Keratinocyte (primary cell): ENCODE measurements around the gene HDGFL1. TPM values are rescaled to one million over a fixed set of nuclear protein-coding genes. Genes with fewer than 3 reads are reported as not detected.

Experiments
- DNase-seq: peaks from one replicate; pipeline ENCODE4 v3.0.0-alpha.2; 2011; ENCODE audit warnings: low read depth, missing footprints, low spot score
- FAIRE-seq: peaks from 2 replicates; lab custom pipeline; 2011; peaks lifted over from hg19 to GRCh38; lab: Jason Lieb, UNC
- H2AFZ ChIP-seq: 2 replicates; pipeline ENCODE4 v1.6.0; 2012; ENCODE audit warnings: low read length, control low read depth, inconsistent platforms; ENCODE audit not compliant: control insufficient read depth
- H3K27ac ChIP-seq: 2 replicates; pipeline ENCODE4 v1.5.1; 2011; ENCODE audit warnings: low read length; ENCODE audit not compliant: control insufficient read depth, insufficient read depth
- H3K27me3 ChIP-seq: 3 replicates; pipeline ENCODE4 v1.6.0; 2011; ENCODE audit warnings: low read length; ENCODE audit not compliant: control insufficient read depth, insufficient read depth; ENCODE audit errors: extremely low read depth
- H3K36me3 ChIP-seq, 2 experiments: 2 replicates in 1 of 2; 3 replicates in 1 of 2; pipeline ENCODE4 v1.5.1; 2011; ENCODE audit warnings: low read length in 2 of 2, mild to moderate bottlenecking in 1 of 2; ENCODE audit not compliant: control insufficient read depth in 2 of 2, insufficient read depth in 2 of 2; ENCODE audit errors: extremely low read depth in 1 of 2
- H3K4me1 ChIP-seq: 3 replicates; pipeline ENCODE4 v1.5.1; 2011; ENCODE audit warnings: low read length; ENCODE audit not compliant: control insufficient read depth, insufficient read depth; ENCODE audit errors: extremely low read depth
- H3K4me2 ChIP-seq: 3 replicates; pipeline ENCODE4 v1.6.0; 2011; ENCODE audit warnings: low read depth, low read length; ENCODE audit not compliant: control insufficient read depth, insufficient read depth; ENCODE audit errors: extremely low read depth
- H3K4me3 ChIP-seq, 3 experiments: fragments of 200-600 bp in 1 of 3; sonication (generic) in 1 of 3; 2 replicates in 2 of 3; 3 replicates in 1 of 3; pipeline ENCODE4 v1.5.1; 2011 to 2016; ENCODE audit warnings: low read length in 3 of 3, mild to moderate bottlenecking in 3 of 3, control low read depth in 2 of 3, inconsistent platforms in 1 of 3, low read depth in 1 of 3, mixed read lengths in 1 of 3, mixed run types in 1 of 3, moderate library complexity in 1 of 3; ENCODE audit not compliant: control insufficient read depth in 2 of 3, insufficient read depth in 2 of 3; ENCODE audit errors: extremely low read depth in 1 of 3
- H3K79me2 ChIP-seq: 2 replicates; pipeline ENCODE4 v1.6.0; 2012; ENCODE audit warnings: low read length; ENCODE audit not compliant: control insufficient read depth, insufficient read depth
- H3K9ac ChIP-seq: 3 replicates; pipeline ENCODE4 v1.6.0; 2011; ENCODE audit warnings: low read length; ENCODE audit not compliant: control insufficient read depth, insufficient read depth; ENCODE audit errors: extremely low read depth
- H3K9me1 ChIP-seq: 3 replicates; pipeline ENCODE4 v1.6.0; 2011; ENCODE audit warnings: low read length; ENCODE audit not compliant: control insufficient read depth, insufficient read depth; ENCODE audit errors: extremely low read depth
- H3K9me3 ChIP-seq: 2 replicates; pipeline ENCODE4 v1.5.1; 2012; ENCODE audit warnings: low read depth, low read length; ENCODE audit not compliant: control insufficient read depth
- H4K20me1 ChIP-seq: 3 replicates; pipeline ENCODE4 v1.6.0; 2011; ENCODE audit warnings: low read length; ENCODE audit not compliant: control insufficient read depth, insufficient read depth; ENCODE audit errors: extremely low read depth
- CTCF ChIP-seq, 3 experiments: IDR thresholded peaks in 1 of 3; conservative IDR thresholded peaks in 1 of 3; optimal IDR thresholded peaks in 1 of 3; 2 replicates in 2 of 3; 3 replicates in 1 of 3; pipeline versions ENCODE3 to v1.5.1; 2011; ENCODE audit warnings: low read length in 3 of 3, mild to moderate bottlenecking in 3 of 3, moderate library complexity in 2 of 3, control low read depth in 1 of 3, inconsistent platforms in 1 of 3; ENCODE audit not compliant: insufficient read depth in 2 of 3; ENCODE audit errors: extremely low read depth in 1 of 3
- EZH2 ChIP-seq: IDR thresholded peaks from one replicate; pipeline ENCODE4 v1.6.1; 2012; ENCODE audit warnings: inconsistent platforms, mild to moderate bottlenecking, low read length, moderate library complexity
- dilution Hi-C: fragments of 300-500 bp; cut with MboI; formaldehyde crosslinking; loops from one replicate; pipeline ENCODE4 v1.7.0; 2020; ENCODE audit warnings: low sequenced_read_pairs; ENCODE audit not compliant: extremely low pct_ligation_motif_present
- polyA plus RNA-seq, 5 experiments: library from polyadenylated mRNA; depleted of rRNA in 3 of 5; stranded (reverse) in 3 of 5; stranded (forward) in 1 of 5; unstranded in 1 of 5; fragments of >200 nt; gene quantifications; 1 replicate in 1 of 5; 2 replicates in 3 of 5; 3 replicates in 1 of 5; pipeline versions ENCODE4 v1.2.1 to v1.2.3, GENCODE V29; 2011 to 2012; ENCODE audit warnings: missing spikeins in 2 of 5, low read depth in 1 of 5, low replicate concordance in 1 of 5

HDGFL1 gene
- polyA plus RNA-seq, 1 donor (not counting 4 experiments of a cell fraction or from before 2014, with no cell fraction given), result not detected

- no peaks in the 10 kb centered on the region for H3K27me3 ChIP-seq
- H3K27ac ChIP-seq, result no peak overlapping the region
- H2AFZ ChIP-seq, result no peak overlapping the region
- H3K36me3 ChIP-seq, result no peaks in the 10 kb centered on the region
- H3K9me3 ChIP-seq, result no peaks in the 10 kb centered on the region
- no peak overlapping the region for H3K9ac ChIP-seq
- TF ChIP-seq CTCF (optimal IDR thresholded peaks at IDR 0.05 in 1 of 3, IDR thresholded peaks at IDR 0.05 in 1 of 3, conservative IDR thresholded peaks at IDR 0.05 in 1 of 3; ENCODE audit: extremely low read depth in 1 of 3, insufficient read depth in 2 of 3, low read length in 3 of 3) (no peak), EZH2 (no peak)
- peaks cover 7% of the 10 kb centered on the region for H3K4me1 ChIP-seq
- DNase-seq (no peak), FAIRE-seq (no peak)
- no peak overlapping the region for H3K4me3 ChIP-seq
- H3K79me2 ChIP-seq, result no peaks in the 10 kb centered on the region
- H3K9me1 ChIP-seq, result no peaks in the 10 kb centered on the region
- dilution Hi-C loops, result no loop called here
- H4K20me1 ChIP-seq, result no peaks in the 10 kb centered on the region
- no peak overlapping the region for H3K4me2 ChIP-seq
These were observed 29.0 kb downstream of the HDGFL1 start for GRCh38 chr6:22598339-22598738.

- H3K9me3 ChIP-seq, result no peaks in the 10 kb centered on the region
- DNase-seq, result no peak
- H3K4me3 ChIP-seq, result no peak overlapping the region
- no peaks in the 10 kb centered on the region for H4K20me1 ChIP-seq
- H3K27ac ChIP-seq, result no peak overlapping the region
- TF ChIP-seq CTCF (optimal IDR thresholded peaks at IDR 0.05 in 1 of 3, IDR thresholded peaks at IDR 0.05 in 1 of 3, conservative IDR thresholded peaks at IDR 0.05 in 1 of 3; ENCODE audit: extremely low read depth in 1 of 3, insufficient read depth in 2 of 3, low read length in 3 of 3), result no peak
- TF ChIP-seq EZH2, result no peak
- H3K79me2 ChIP-seq, result no peaks in the 10 kb centered on the region
- no peaks in the 10 kb centered on the region for H3K9me1 ChIP-seq
- FAIRE-seq, result no peak
- dilution Hi-C loops, result no loop called here
- no peaks in the 10 kb centered on the region for H3K36me3 ChIP-seq
- no peaks in the 10 kb centered on the region for H3K27me3 ChIP-seq
- no peak overlapping the region for H3K4me2 ChIP-seq
- no peak overlapping the region for H2AFZ ChIP-seq
- peaks cover 7% of the 10 kb centered on the region for H3K4me1 ChIP-seq
- no peak overlapping the region for H3K9ac ChIP-seq
These were observed 30.7 kb downstream of the HDGFL1 start for GRCh38 chr6:22600059-22600458.
